NCI-H2227 (cell line): ENCODE measurements around the gene REPS2.
A peak's percentile ranks its signal among the peaks of the same experiment; 100 is the strongest.

Experiments used
- DNase-seq: peaks from one replicate; lab custom pipeline; 2025; ENCODE audit not compliant: unreplicated experiment; lab: John Stamatoyannopoulos, UW

The REPS2 gene

DNA sequence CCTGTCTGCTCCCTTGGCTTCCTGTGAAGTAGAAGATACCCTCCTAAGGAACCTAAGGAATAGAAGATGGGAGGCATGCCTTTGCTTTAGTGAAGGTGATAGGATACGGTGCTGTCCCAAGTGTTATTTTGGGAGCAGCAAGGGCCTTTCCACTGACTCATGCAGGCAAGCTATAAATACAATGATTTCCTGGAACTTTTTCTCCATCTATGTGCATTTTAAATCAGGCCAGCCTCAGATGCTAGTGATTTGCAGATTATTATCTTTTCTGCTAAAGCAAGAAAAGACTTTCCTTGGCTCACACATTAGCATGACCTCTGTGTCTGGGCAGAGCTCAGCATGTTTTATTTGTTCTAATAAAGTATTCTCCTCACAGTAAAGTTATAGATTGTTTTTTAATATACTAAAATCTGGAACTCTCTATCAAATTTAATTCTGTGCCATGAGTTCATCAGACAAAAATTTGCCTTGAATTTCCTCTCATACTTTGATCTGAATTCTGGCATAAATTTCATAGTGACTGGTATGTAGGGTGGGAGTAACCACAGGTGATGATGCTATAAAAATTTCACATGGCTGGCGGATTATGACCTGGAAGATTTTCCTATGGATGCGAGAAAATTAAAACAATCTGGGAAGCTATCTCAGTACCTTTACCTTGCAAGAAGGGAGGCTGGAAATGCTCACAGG lies 131.7 kb downstream of the REPS2 start:
- no peak for DNase-seq

DNA sequence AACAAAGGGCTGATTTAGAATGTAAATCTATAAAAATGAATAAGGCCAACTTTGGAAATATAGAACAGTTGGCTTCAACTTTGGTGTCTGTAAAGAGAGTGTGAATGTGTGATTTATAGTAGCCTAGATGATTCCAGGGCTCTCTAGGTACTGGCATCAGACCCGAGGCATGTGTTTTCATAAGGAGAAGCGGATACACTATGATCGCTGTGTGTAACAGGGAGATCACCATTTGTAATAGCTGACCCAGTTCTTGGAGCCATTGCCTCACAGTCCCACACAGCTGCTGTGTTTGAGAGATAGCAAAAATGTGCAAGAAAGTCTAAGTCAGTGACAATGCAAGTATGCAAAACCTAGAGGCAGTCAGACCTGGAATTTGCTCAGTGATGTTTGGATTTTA lies 135.1 kb downstream of the REPS2 start:
- no peak for DNase-seq

DNA sequence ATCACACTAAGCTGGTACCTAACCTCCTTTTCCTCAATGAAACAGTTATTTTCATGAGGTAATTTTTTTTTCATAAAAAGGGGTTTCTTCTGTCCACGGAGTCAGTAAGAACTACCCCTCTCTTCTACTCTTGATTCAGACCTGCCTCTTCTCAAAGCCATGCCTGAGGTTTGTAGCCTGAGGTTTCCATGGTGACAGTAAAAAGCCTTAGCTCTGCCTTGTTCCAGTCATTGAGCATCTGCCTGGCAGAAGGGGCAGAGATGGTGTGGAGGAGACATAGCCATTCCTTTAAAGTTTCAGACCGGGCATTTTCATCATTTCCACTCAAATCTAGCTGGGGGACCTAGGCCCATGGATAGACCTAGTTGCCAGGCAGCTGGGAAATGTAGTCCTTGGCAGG lies 135.5 kb downstream of the REPS2 start:
- DNase-seq = peak; percentile 52

DNA sequence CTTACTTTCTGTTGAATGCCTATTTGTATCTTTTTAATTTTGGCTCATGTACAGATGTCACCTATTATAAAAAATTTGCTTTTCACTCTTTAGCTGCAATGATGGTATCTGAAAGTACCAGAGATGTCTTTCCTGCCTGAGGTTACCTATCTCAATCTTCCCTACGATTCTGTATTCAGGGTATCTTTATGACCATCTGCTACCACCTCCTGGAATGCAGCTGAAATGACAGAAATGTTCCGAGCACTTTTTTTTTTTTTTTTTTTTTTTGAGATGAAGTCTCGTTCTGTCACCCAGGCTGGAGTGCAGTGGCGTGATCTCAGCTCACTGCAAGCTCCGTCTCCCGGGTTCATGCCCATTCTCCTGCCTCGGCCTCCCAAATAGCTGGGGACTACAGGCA lies 136.4 kb downstream of the REPS2 start:
- DNase-seq = peak; percentile 63

DNA sequence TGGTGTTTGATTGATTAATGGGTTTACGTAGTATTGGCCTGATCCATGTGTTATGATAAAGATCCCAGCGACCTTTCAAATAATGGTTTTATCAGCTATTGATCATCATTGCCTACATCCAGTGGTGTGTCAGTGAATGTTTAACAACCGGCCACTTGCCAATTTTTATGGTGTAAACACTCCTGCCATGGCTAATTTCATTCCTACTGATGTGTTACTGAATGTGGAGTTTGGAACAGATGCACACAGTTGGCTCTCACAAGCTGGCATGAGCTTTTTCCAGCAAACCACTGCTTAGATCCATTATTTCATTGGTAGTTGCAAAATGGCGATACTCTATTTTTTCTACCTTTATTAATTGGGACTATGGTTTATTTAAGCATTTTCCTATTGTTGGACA lies 139.9 kb downstream of the REPS2 start:
- DNase-seq = no peak

DNA sequence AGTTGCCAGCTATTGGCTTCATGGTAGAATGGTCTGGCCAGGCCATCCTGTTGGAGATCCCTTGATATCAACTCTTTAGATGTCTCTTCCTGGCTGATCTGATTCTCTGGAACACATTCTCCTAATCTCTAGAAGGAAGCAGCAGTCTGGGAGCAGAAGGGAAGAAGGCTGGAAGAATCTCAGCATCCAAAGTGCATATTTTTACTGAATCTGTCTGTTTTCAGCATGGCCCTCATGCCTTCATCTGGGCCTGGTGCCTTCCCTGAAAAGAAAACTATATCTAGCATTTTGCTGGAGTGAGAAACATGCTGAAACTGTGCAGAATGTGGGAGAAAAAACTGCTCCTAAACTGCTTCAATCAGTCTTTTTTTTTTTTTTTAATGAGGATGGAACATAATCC lies 148.7 kb downstream of the REPS2 start:
- no peak for DNase-seq

DNA sequence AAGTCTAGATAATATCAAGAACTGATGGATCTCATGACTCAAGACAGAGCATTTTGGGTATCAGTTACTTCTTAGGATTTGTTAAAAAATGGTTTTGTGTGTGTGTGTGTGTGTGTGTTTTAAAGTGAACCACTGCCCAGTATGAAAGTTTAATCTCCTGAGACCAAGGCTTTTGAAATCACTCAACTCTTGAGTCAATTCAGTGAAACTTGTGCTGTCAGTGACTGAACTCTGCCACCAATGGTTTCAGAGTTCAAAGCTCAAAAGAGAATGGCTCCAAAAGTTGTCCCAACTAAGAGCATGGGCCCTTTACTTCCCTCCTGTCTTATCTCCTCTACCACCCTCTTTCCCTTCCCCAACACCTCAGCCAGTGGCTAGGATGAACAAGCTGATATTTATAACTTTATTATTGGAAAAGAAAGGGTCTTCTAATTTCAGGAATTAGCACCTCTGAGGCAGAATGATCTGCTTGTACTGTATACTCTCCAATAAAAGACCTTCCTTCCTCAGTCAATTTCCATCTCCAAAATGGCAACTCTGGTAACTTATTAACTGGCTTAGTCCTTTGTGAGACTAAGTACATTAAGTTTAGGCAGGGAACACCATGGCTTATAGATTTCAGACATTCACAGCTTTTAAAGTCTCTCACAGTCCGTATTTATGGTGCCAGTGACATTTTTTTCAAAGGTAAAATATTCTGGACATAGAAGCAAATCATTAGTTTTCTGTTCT lies 152.2 kb downstream of the REPS2 start:
- DNase-seq = no peak

DNA sequence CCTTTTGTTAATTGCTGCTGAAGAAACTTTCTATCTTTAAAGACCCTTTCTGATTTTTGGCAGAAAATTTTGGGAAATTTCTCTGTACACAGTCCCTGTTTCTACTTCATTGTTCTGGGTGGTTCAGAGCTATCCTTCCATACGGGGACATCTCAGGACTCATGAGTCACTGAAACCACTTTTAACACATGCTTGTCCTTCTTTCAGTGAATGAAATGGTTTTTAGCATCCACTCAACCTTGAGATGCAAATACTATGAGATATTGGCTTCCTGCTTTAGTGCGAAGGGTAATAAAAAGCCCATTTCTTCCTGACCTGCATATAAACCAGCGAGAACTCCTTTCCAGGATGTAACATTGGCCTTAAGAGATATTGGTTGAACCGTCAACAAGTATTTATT lies 158.0 kb downstream of the REPS2 start:
- DNase-seq = no peak

DNA sequence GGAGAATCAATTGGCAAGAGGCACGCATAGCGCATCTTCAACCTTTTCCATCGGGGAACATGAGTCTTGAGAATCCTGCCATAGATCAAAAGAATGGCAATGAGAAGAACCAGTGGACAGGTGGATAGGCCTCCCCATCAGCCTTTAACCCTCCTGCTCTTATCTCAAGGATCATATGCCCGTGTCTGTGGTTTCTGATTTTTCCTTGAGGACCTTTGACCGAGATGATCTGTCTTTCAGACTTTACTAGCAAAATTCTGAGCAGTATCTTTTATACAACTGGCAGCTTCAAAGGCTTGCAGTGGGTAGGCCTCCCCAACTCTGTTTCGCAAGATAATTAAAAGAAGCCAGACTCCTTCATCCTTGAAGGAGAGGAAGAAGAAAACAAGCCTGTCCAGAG lies 174.4 kb downstream of the REPS2 start:
- DNase-seq = no peak

DNA sequence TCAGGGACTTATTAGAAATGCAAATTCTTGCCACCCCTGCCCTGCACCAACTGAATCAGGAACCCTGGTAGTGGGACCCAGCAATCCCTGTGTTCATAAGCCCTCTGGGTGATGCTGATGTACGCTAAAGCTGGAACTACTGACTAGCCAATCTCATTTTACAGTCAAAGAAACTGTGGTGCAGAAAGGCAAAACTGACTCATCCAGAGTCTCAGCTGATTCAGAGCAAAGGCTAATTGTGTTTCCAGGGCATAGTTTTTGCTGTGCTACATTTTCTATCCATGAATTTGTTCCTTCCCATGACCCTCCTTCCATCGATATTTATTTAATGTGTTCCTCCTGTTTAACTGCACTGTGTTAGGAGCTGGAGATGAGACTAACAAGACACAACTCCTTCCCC lies 207.5 kb downstream of the REPS2 start:
- DNase-seq = no peak

DNA sequence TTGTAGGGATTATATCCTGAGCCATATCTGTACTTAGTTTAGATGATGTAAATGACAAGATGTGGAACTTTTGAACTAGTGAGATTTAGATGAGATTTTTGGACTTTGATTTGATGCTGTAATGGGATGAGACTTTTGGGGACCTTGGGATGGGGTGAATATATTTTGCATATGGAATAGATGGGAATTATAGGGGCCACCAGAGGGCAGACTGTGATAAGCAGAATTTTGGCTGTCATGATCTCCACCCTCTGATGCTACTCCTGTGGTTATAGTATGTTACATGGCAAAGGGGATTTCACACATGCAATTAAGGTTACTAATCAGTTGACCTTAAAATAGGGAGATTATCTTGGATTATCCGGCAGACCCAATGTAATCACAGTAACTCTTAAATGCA lies 214.5 kb downstream of the REPS2 start:
- no peak for DNase-seq

DNA sequence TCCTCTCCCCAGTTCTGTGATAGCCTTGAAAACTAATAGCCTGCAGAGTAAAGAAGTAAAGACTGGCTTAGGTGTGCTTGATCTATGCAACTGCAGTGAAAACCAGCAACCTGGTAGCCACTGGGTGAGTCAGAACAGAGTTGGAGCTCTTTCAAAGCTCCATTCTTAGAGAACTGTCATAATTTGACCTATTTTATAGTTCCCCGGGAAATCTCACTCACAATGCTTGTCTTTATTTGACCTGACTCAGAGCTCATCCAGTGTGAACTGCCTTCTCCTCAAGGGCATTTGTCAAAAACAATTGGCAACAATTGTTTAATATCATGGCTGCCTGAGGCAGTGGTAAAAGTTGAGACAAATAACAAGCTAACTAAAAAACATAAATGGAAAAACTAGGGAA lies 215.5 kb downstream of the REPS2 start:
- no peak for DNase-seq

DNA sequence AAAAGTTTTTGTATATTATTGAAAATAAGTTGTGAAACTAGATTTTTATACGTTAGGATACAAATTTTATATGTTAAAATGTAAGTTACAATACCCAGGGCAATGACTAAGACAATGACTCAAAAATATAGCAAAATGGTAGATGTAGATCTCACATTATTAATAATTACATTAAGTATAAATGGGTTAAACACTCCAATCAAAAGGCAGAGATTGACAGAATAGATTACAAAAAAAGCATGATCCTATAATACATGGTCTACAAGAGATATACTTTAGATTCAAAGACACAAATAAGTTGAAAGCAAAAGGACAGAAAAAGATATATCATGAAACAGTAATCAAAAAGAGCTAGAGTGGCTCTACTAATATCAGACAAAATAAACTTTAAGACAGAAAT lies 217.6 kb downstream of the REPS2 start:
- no peak for DNase-seq

DNA sequence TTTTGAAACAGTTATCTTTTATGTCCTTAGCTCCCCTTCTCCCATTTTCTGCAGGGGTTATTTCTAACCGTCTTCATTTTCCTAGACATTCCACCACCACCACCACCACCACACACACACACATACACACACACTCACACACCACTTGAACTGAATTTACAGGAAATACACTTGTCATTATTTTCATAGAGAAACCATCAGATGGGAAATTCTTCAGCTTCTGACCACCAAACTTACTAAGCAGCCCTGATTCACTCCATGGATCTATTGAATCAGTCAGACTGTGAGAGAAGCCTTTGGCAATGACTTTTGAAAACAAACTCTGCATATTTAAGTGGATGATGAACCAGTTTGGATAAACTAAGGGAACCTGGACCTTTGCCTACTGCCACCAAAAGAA lies 218.5 kb downstream of the REPS2 start:
- no peak for DNase-seq

DNA sequence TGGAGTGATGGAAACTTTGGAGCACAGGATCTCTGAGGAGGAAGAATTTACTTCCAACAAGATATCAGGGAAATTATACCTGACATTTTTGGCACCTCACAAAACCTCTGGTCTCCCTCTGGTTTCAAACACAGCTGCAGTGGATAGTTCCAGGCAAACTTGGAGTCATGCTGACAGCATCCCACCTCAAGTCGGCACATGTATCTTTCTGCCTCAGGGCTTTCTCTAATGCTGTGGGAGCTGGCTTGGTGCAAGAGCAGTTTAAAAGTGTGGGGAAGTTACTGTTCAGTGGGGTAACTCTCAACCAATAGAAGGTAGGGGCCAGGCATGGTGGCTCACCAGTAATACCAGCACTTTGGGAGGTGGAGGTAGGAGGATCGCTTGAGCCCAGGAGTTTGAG lies 221.5 kb downstream of the REPS2 start:
- no peak for DNase-seq

DNA sequence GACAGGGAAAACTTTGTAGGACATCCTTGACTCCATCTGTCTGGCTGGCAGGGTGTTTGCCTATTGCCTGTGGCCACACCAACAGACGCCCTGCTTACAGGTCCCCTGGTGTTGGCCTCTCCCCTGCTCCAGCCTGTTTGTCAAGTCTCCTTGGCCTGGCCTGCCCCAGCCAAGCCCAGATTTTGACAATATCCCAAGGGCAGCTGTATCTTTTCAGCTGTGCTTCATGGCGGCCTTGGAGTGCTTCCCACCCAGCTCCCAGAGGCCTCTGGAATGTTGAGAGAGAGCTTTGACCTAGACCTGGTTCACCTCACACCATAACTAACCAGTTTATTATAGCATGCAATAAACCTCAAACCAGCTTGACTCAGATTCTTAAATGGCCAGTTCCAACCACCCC lies 224.5 kb downstream of the REPS2 start:
- DNase-seq = no peak

DNA sequence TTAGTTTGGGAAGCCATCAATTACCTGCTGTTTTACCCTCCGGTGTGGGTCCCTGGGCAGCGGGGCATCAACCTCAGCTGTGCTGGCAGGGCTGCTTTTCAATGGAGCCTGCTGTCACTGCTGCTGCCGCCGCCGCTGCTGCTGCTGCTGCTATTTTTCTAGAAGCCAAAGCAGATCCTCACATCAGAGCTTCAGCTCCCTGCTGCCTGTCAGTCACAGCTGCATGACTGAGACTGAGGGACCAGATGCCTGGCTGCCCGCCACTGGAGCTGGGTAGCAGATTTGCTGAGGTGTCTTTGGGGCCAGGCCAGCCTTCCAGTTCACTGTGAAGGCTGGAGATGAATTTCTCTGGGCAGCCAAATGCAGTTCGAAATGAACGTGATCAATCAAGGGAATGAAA lies 228.2 kb downstream of the REPS2 start:
- DNase-seq = peak; percentile 31

DNA sequence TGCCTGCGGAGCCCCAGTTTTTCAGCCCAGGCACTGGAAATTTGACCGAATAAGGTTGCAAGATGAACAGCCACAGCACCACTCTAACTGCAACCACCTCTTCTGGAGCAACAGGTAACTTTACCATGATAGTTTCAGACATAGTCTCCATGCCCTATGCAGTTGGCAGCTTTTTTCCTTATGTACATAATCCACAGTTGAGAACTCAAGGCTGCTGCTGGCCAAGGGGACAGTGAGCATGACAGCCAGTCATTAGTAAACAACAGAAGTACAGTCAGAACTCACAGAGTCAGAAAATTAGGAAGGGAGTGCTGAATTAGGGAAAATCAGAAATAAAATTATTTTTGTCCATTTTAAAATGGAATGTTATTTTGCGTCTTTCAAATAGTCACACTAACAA lies 235.9 kb downstream of the REPS2 start:
- no peak for DNase-seq

DNA sequence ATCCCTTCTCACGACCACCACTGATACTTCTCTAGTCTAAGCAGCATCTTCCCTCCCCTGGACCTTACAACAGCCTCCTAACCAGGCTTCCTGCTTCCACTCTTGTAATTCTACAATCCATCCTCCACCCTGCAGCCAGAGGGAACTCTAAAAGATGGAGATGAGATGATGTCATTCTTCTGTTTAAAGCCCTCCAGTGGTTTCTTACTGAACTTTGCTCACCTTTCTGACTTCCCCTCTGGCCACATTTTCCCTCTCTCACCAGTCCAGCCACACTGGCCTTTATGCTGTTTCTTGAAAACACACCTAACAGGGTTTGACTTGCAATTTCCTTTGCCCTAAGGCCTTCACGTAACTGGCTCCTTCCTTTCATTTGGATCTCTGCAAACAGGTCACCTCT lies 237.1 kb downstream of the REPS2 start:
- no peak for DNase-seq

DNA sequence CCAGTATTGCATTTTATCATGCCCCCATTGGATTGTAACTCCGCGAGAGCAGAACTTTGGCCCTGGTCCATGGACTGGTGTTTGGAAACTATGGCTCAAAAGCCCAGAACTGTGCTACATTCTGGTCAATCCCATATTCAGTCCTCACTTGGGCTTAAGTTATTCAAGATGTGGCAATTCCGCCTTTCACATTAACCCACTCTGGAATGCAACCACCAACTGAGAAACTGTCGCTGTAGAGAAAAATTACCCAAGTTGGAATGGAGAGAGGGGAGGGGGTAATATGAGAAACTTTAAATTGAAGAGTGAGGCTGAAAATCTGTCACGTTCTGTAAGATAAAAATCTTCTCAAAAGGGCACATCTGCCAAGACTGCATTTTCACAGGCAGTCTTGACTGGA lies 239.0 kb downstream of the REPS2 start:
- DNase-seq = no peak

DNA sequence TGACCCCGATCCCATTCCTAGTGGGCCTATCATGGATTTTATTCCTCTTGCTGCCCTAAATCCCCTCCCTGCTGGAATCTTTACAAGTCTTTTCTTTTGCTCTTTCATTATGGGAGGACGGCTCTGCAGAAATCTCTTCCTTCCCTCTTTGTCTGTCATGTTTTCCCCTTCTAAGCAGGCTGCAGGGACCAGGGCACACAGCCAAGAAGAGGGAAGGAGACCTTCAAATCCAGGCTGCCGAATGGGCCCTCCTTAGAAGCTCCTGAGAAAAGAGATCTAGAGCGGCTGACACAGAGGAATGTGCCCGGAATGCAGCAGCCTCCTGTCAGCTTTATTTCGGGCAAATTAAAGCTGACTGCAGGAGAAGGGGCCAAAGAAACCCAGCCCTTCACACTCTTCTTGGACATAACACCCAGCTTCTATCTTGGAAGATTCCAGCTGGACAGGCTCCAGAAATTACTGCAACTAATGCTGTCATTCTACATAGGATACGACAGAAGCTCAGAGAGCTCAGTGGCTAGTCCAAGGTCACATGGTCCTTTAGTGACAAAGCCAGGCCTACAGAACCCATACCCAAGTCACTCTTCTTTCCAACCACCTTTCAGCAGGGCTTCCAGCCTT lies 240.8 kb downstream of the REPS2 start:
- DNase-seq = no peak

DNA sequence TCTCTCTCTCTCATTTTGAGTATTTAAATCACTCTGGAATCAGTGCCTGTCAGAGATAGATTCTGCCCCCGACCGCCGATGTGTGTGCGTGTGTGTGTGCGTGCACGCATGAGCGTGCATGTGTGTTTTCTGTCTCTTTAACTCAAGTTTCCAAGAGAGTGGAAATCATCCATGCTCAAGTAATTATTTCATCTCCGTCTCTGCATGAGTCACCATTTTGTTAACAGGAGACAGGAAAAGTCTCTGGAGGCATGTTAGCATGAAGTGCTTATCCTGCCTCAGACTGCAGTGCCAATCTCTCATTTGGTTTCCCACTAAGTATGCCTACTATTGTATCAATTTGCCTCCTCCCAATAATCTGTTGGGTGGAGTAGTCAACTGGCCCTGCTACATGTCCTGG lies 245.6 kb downstream of the REPS2 start:
- no peak for DNase-seq
